Mucosa of rectum (tissue), 2 donors: ENCODE results near the gene MYBPC1.
"Not testable (repeated sequence)": the region's sequence is repeated elsewhere in the genome, so short reads cannot be mapped to it uniquely, and the experiment has no call there.

Source experiments
- H3K27ac ChIP-seq, 2 donors: one replicate each; pipeline ENCODE4 v1.7.0; 2013; ENCODE audit warnings: inconsistent platforms in 2 of 2, low read depth in 2 of 2, low read length in 2 of 2
- H3K27me3 ChIP-seq, 2 donors: one replicate each; pipeline ENCODE4 v1.7.0; 2013; ENCODE audit warnings: low read length in 2 of 2; ENCODE audit not compliant: control insufficient read depth in 2 of 2, insufficient read depth in 2 of 2
- H3K36me3 ChIP-seq, 2 donors: one replicate each; pipeline ENCODE4 v1.7.0; 2013; ENCODE audit warnings: low read length in 2 of 2; ENCODE audit not compliant: control insufficient read depth in 2 of 2, insufficient read depth in 2 of 2
- H3K4me1 ChIP-seq, 2 donors: one replicate each; pipeline ENCODE4 v1.7.0; 2013; ENCODE audit warnings: low read length in 2 of 2, mild to moderate bottlenecking in 1 of 2; ENCODE audit not compliant: control insufficient read depth in 2 of 2, insufficient read depth in 2 of 2
- H3K4me3 ChIP-seq, 2 donors: one replicate each; pipeline ENCODE4 v1.7.0; 2013; ENCODE audit warnings: low read length in 2 of 2
- H3K9ac ChIP-seq, 2 donors: one replicate each; pipeline ENCODE4 v1.7.0; 2013; ENCODE audit warnings: low read length in 2 of 2, low read depth in 1 of 2, mild to moderate bottlenecking in 1 of 2
- H3K9me3 ChIP-seq, 2 donors: one replicate each; pipeline ENCODE4 v1.7.0; 2013; ENCODE audit warnings: low read length in 2 of 2; ENCODE audit not compliant: control insufficient read depth in 2 of 2
- donor health status: healthy.
- donor health status: Normal muscosa, but diverticular disease.

Gene MYBPC1

GRCh38 chr12:101720118-101720517, 125.3 kb downstream of the MYBPC1 start:
- Histone ChIP-seq H3K9ac (no peak overlapping the region), H3K36me3 (peaks cover 12 to 14% of the 10 kb centered on the region in 2 donors), H3K9me3 (no peaks in the 10 kb centered on the region), H3K4me3 (no peak overlapping the region), H3K27ac (no peak overlapping the region), H3K4me1 (peaks cover 2 to 3% of the 10 kb centered on the region in 2 donors), H3K27me3 (no peaks in the 10 kb centered on the region)

GRCh38 chr12:101722392-101722791, 127.6 kb downstream of the MYBPC1 start:
- Histone ChIP-seq H3K27me3 (no peaks in the 10 kb centered on the region), H3K27ac (no peak overlapping the region), H3K9ac (no peak overlapping the region), H3K9me3 (no peaks in the 10 kb centered on the region), H3K36me3 (peaks cover 29 to 33% of the 10 kb centered on the region in 2 donors), H3K4me1 (peaks cover 0 to 2% of the 10 kb centered on the region in 2 donors), H3K4me3 (no peak overlapping the region)

GRCh38 chr12:101727098-101727497, 132.3 kb downstream of the MYBPC1 start:
- no peaks in the 10 kb centered on the region for H3K4me1 ChIP-seq
- no peaks in the 10 kb centered on the region for H3K27me3 ChIP-seq
- H3K27ac ChIP-seq = no peak overlapping the region
- no peak overlapping the region for H3K9ac ChIP-seq
- H3K36me3 ChIP-seq = peaks cover 28 to 37% of the 10 kb centered on the region in 2 donors
- no peaks in the 10 kb centered on the region for H3K9me3 ChIP-seq
- H3K4me3 ChIP-seq = no peak overlapping the region

GRCh38 chr12:101729842-101730241, 135.1 kb downstream of the MYBPC1 start:
- Histone ChIP-seq H3K9ac (no peak overlapping the region), H3K27ac (no peak overlapping the region), H3K9me3 (no peaks in the 10 kb centered on the region), H3K4me3 (no peak overlapping the region), H3K4me1 (no peaks in the 10 kb centered on the region), H3K27me3 (no peaks in the 10 kb centered on the region), H3K36me3 (peaks cover 27 to 35% of the 10 kb centered on the region in 2 donors)

GRCh38 chr12:101732318-101732717, 137.5 kb downstream of the MYBPC1 start:
- Histone ChIP-seq H3K9ac (no peak overlapping the region), H3K9me3 (no peaks in the 10 kb centered on the region), H3K27me3 (no peaks in the 10 kb centered on the region), H3K36me3 (peaks cover 8 to 20% of the 10 kb centered on the region in 2 donors), H3K27ac (no peak overlapping the region), H3K4me3 (no peak overlapping the region), H3K4me1 (no peaks in the 10 kb centered on the region)

- Histone ChIP-seq H3K27me3 (no peaks in the 10 kb centered on the region), H3K9ac (no peak overlapping the region), H3K36me3 (peaks cover 14 to 25% of the 10 kb centered on the region in 2 donors), H3K4me3 (no peak overlapping the region), H3K9me3 (no peaks in the 10 kb centered on the region), H3K27ac (no peak overlapping the region), H3K4me1 (no peaks in the 10 kb centered on the region)
These were observed 138.4 kb downstream of the MYBPC1 start for GRCh38 chr12:101733166-101733565.

- not testable (repeated sequence) for H3K27ac ChIP-seq, H3K4me3 ChIP-seq, H3K27me3 ChIP-seq, H3K4me1 ChIP-seq, H3K9ac ChIP-seq, H3K9me3 ChIP-seq
- peaks cover 22 to 25% of the 10 kb centered on the region in 2 donors for H3K36me3 ChIP-seq
These were observed 139.7 kb downstream of the MYBPC1 start for GRCh38 chr12:101734482-101734881.
